SH-SY5Y (cell line): ENCODE results near the gene E2F8.

Source experiments
- GATA2 ChIP-seq: IDR thresholded peaks from 2 replicates; pipeline ENCODE4 v1.6.1; 2011; ENCODE audit warnings: mild to moderate bottlenecking, low read depth, low read length
- GATA3 ChIP-seq: IDR thresholded peaks from 2 replicates; pipeline ENCODE4 v1.6.1; 2011; ENCODE audit warnings: low read depth, mild to moderate bottlenecking, low read length, moderate library complexity

- TF ChIP-seq GATA2: no peak
- no peak for TF ChIP-seq GATA3
These were observed 24.7 kb downstream of the E2F8 start for GRCh38 chr11:19216021-19216420.
